Activated naive CD4-positive, alpha-beta T cell treated with anti-CD3 and anti-CD28 coated beads, Interleukin-2, amount 50 U/mL, for 72 hours (primary cell): Measurements from ENCODE around the gene ULBP2. TPM values are rescaled to one million over a fixed set of nuclear protein-coding genes. Genes with fewer than 3 reads are reported as not detected.
A peak's percentile ranks its signal among the peaks of the same experiment; 100 is the strongest.
"Not testable (repeated sequence)": the region's sequence is repeated elsewhere in the genome, so short reads cannot be mapped to it uniquely, and the experiment has no call there.

ENCODE experiments used
- ATAC-seq, 2 donors: fragments of 150-1000 bp; cut with Tn5 transposase; 2 replicates each; pipeline ENCODE4 v1.10.0; 2021; ENCODE audit warnings: mild to moderate bottlenecking in 2 of 2, moderate library complexity in 2 of 2
- DNase-seq, 2 donors: peaks; one replicate each; pipeline ENCODE4 v3.0.0; 2021 to 2022; ENCODE audit warnings: low spot score in 2 of 2
- H3K27ac Mint-ChIP-seq, 2 donors: one replicate each; pipeline ENCODE4 v1.8.0; 2022; ENCODE audit warnings: mild to moderate bottlenecking in 2 of 2, mixed read lengths in 2 of 2
- H3K36me3 Mint-ChIP-seq, 2 donors: one replicate each; pipeline ENCODE4 v1.8.0; 2022; ENCODE audit warnings: mixed read lengths in 2 of 2
- H3K9me3 Mint-ChIP-seq, 2 donors: one replicate each; pipeline ENCODE4 v1.8.0; 2022; ENCODE audit warnings: mixed read lengths in 2 of 2
- total RNA-seq, 2 donors: library from RNA; stranded (reverse); gene quantifications; one replicate each; pipeline ENCODE4 v1.2.3, GENCODE V29; 2022

The ULBP2 gene
- total RNA-seq, 2 donors from 2014 or later, result 0.18 to 0.66 TPM

DNA sequence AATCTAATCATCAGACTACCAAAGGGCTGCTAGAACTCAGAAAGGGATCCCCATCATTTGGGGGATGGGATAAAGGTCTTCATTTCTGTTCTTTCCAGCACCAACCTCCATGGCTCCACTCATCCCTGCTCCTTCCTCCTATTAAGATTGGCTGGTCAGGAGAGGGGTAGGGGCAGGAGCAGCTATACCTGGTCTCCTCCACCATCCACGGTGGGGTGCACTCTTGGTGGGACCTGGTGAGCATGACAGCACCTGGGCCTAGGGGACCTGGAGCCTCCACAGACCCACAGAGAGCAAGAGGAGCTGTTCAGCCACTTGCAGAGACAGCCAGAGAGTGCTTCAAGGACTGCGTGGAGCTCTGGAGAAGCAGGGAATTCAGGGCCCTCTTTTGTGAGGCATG lies 6.1 kb upstream of the ULBP2 start:
- DNase-seq, result no peak
- peaks cover 0 to 4% of the 10 kb centered on the region in 2 donors for H3K36me3 Mint-ChIP-seq
- no peaks in the 10 kb centered on the region for H3K9me3 Mint-ChIP-seq
- no peak for ATAC-seq
- no peak overlapping the region for H3K27ac Mint-ChIP-seq

DNA sequence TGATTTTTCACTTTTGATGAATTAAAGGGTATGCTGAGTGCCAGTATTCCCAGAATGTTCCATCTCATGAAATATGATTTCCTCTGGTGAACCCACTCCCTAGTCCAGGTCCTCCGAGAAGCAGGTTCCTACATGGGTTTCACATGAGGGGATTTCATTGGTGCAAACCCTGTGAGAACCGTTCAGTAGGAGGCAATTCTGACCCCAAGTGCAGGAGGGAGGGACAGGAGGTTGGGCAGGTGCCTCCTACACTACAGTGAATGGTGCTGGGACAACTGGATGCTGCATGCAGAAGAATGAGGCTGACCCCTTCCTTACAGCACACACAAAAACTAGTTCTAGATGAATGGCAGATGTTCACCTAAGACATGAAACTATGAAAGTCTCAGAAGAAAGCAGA lies 5.1 kb upstream of the ULBP2 start:
- Mint-ChIP-seq H3K27ac (no peak overlapping the region), H3K36me3 (peaks cover 0 to 4% of the 10 kb centered on the region in 2 donors)
- no peak for ATAC-seq

GRCh38 chr6:149938013-149938570 lies 3.7 kb upstream of the ULBP2 start:
- H3K36me3 Mint-ChIP-seq, DNase-seq, H3K9me3 Mint-ChIP-seq: not testable (repeated sequence)
- peak overlapping the region in 1 of 2 donors; percentile 60 for H3K27ac Mint-ChIP-seq
- ATAC-seq, result peak in 1 of 2 donors; percentile 30

More for the DNA sequence above, 5.1 kb upstream of the ULBP2 start:
- DNase-seq, result no peak
- H3K9me3 Mint-ChIP-seq, result no peaks in the 10 kb centered on the region

DNA sequence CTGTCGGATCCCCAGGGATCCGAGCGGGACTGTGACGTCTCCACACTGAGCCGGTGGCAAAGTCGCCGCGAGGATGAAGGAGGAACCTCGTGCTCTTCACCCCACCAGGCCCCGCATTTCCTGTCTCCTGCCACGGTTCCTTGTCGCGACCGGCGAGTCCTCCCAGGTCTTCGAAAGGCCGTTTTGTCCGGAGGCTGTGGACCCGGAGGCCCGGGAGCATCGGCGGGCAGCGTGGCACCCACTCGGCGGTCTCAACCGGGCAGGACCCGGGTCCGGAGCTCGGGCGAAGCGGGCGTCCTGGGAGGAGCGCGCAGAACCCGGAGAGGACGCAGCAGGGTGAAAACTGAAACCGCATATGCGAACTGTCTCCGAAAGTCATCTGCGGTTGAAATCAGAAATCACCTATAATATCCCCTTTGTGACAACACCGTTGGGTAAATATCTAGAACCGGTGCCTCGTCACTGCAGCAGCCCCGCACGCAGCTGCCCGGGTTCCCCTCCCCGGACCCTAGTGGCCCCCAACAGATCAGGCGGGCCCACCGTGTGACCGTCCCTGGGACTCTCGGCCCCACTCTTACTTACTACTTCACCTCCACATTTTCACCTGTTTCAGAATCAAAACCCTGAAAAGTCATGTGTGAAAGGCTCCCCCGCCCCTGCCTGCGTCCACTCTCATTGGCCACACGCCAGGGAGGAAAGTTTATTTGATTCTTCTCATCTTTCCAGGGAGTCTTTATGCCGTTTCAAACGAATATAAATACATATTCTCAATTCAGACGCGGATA lies 3.1 kb upstream of the ULBP2 start:
- peak in 1 of 2 donors; percentile 69 for DNase-seq
- H3K9me3 Mint-ChIP-seq, result no peaks in the 10 kb centered on the region
- ATAC-seq, result peak; percentile 34 to 63
- H3K27ac Mint-ChIP-seq, result peak overlapping the region; percentile 9 to 60
- H3K36me3 Mint-ChIP-seq, result peaks cover 0 to 4% of the 10 kb centered on the region in 2 donors

DNA sequence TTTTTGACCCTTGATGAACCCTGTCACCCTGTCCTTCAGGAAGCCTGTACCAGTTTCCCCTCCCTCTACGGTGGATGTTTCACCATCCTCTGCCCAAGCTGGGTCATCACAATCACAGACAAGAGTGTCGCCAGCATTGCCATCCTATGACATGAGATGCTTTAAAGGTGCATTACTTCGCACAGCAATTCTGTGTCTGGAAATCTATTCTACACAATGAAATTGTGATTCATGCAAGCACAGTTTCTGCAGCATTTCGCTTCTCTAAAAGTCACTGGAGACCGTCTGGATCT lies 2.5 kb upstream of the ULBP2 start:
- no peak for DNase-seq
- no peaks in the 10 kb centered on the region for H3K9me3 Mint-ChIP-seq
- ATAC-seq, result no peak
- peak overlapping the region; percentile 9 to 60 for H3K27ac Mint-ChIP-seq
- peaks cover 0 to 4% of the 10 kb centered on the region in 2 donors for H3K36me3 Mint-ChIP-seq

DNA sequence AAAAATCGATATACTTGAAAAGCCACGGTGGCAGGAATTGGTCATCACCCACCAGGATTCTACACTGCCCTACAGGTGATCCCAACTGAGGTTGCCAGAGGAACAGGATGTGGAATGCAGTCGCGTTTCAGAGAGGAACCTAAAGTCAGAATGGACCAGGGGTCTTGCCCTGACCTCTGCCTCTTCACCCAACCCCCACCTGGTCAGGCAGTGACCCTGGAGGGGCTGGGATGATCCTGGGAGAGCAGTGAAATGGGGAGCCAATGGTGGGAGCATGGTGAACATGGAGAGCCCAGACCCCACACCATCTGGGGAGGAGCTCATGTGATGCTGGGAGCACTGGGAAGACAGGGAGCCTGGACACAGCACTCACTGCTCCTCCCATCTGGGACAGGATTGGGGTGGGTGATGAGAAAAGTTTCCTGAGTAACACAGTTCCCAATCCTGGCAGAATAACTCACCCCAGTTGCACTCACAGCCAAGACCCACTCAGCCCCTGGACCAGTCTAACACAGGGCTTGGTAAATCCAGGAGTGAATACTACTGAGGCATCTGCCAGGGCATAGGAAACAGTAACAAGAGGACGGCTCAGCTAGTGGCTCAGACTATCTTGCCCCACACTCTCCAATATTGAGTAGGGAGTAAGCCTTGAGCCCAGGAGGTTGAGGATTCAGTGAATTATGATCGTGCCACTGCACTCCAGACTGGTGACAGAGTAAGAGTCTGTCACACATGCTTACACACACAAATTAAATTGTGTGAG lies 1.7 kb upstream of the ULBP2 start:
- H3K9me3 Mint-ChIP-seq, result no peaks in the 10 kb centered on the region
- DNase-seq (no peak), ATAC-seq (no peak)
- no peak overlapping the region for H3K27ac Mint-ChIP-seq
- H3K36me3 Mint-ChIP-seq, result peaks cover 0 to 4% of the 10 kb centered on the region in 2 donors

DNA sequence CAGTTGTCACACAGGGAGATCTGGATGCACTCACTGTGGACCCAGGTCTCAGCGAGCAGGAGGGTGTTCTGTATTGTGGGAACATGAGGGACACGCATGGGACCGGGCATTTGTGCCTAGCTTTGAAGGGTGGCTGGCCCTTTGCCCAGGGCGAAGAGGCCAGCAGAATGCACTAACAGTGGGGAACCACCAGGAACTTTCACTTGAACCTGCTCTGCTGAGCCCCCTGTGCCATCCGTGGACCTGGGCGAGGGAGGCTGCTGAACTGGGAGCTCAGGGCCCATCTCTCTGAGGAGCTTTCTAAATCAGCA lies 1.2 kb upstream of the ULBP2 start:
- Mint-ChIP-seq H3K9me3 (no peaks in the 10 kb centered on the region), H3K36me3 (peaks cover 0 to 4% of the 10 kb centered on the region in 2 donors), H3K27ac (no peak overlapping the region)
- ATAC-seq (no peak), DNase-seq (no peak)

DNA sequence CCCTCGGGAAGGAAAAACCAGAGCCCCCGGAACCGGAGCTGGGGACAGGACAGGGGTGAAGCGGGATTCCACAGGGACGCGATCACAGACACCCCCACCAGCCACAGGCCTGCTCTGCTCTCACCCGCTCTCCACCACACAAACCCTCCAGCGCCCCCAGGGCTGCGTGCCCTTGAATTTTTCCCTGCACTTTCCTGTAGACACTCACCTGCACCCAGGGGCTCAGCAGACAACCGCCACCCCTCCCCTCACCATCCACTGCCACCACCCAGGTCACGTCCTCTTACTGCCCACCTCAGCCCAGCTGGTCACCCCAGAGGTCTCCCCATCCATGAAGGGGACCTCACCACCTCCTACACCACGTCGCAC lies 631 bp downstream of the ULBP2 start:
- H3K27ac Mint-ChIP-seq, result no peak overlapping the region
- H3K36me3 Mint-ChIP-seq, result peaks cover 0 to 4% of the 10 kb centered on the region in 2 donors
- peak in 1 of 2 donors; percentile 52 for DNase-seq
- H3K9me3 Mint-ChIP-seq, result no peaks in the 10 kb centered on the region
- no peak for ATAC-seq

GRCh38 chr6:149943321-149943720 lies 1.5 kb downstream of the ULBP2 start:
- H3K27ac Mint-ChIP-seq, DNase-seq, H3K36me3 Mint-ChIP-seq, H3K9me3 Mint-ChIP-seq, ATAC-seq: not testable (repeated sequence)

DNA sequence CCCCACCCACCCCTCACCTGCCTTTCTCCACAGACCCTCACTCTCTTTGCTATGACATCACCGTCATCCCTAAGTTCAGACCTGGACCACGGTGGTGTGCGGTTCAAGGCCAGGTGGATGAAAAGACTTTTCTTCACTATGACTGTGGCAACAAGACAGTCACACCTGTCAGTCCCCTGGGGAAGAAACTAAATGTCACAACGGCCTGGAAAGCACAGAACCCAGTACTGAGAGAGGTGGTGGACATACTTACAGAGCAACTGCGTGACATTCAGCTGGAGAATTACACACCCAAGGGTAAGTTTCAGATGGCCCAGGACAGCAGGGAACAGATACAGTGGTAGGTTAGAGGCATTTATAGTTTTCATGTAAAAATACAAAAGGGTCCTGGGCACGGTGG lies 3.5 kb downstream of the ULBP2 start:
- ATAC-seq, result not testable (repeated sequence)

DNA sequence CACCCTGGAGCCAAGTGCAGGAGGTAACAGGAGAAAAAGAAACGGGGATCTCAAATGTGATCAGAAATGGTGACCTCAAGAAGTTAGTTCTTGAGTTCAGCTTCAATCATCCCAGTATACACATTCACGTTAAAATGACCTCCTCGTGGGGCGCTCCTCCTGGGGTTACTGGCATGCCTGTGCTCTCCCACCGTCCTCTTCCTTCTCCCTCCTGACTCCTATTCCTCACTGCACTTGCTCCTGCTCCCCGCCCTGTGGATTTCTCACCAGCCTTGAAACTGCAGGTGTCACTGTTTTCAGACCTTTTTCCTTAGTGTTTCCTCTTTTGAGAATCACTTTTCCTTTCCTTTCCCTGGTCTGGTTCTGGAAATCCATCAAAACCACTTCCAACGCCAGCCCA lies 4.8 kb downstream of the ULBP2 start:
- H3K9me3 Mint-ChIP-seq, H3K36me3 Mint-ChIP-seq, ATAC-seq, DNase-seq, H3K27ac Mint-ChIP-seq: not testable (repeated sequence)

More for the DNA sequence above, 3.5 kb downstream of the ULBP2 start:
- H3K27ac Mint-ChIP-seq, H3K9me3 Mint-ChIP-seq, H3K36me3 Mint-ChIP-seq, DNase-seq: not testable (repeated sequence)

DNA sequence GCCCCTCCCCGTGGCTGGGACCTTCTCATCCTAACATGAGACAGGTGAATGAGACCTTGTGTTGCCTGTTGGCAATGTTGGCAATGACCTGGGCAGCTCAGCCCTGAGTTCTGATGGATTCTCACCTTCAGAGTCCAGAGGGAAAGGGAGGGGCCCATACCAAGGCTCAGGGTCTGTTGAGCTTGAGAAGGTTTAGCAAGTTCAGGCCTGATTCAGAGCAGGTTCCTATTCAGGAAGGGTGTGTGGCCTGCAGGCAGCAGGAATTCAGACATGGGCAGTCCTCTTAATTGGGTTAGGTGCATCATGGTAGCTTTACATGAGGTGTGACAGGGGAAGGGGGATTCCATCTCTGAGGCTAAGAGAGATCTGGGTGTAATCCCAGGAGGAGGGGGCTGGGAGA lies 5.7 kb downstream of the ULBP2 start:
- not testable (repeated sequence) for H3K36me3 Mint-ChIP-seq

DNA sequence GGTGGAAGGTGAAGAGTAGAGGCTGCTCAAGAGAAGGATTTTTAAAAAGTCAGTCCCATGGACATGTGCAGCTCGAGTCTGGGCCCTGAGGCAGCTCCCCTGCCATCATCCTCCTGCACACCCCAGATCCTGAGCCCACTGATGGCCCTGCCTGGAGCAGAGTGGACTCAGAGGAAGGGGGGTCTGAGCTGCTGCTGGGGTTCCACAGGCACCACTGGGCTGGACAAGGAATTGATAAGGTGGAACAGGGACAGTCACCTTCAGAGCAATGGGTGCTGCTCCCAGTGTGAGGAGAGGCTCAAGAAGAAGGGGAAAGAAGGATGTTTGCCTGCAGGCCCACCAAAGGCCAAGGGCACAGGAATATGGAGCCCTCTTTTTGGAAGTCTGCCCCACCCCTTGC lies 6.2 kb downstream of the ULBP2 start:
- H3K27ac Mint-ChIP-seq, result no peak overlapping the region
- no peaks in the 10 kb centered on the region for H3K9me3 Mint-ChIP-seq
- DNase-seq, result no peak
- ATAC-seq, result no peak
- no peaks in the 10 kb centered on the region for H3K36me3 Mint-ChIP-seq

More for the DNA sequence above, 5.7 kb downstream of the ULBP2 start:
- ATAC-seq, H3K27ac Mint-ChIP-seq, H3K9me3 Mint-ChIP-seq, DNase-seq: not testable (repeated sequence)

GRCh38 chr6:149948616-149949015 lies 6.8 kb downstream of the ULBP2 start:
- Mint-ChIP-seq H3K27ac (no peak overlapping the region), H3K36me3 (no peaks in the 10 kb centered on the region), H3K9me3 (no peaks in the 10 kb centered on the region)
- DNase-seq, result no peak
- no peak for ATAC-seq

GRCh38 chr6:149950423-149950822 lies 8.6 kb downstream of the ULBP2 start:
- ATAC-seq (no peak), DNase-seq (no peak)
- Mint-ChIP-seq H3K9me3 (no peaks in the 10 kb centered on the region), H3K36me3 (peaks cover 5% of the 10 kb centered on the region in 2 donors), H3K27ac (no peak overlapping the region)

- no peak for DNase-seq
- Mint-ChIP-seq H3K27ac (no peak overlapping the region), H3K36me3 (peaks cover 5 to 6% of the 10 kb centered on the region in 2 donors), H3K9me3 (no peaks in the 10 kb centered on the region)
- ATAC-seq, result no peak
Measured at GRCh38 chr6:149951096-149951495, 9.3 kb downstream of the ULBP2 start.

- H3K36me3 Mint-ChIP-seq, result peaks cover 5 to 6% of the 10 kb centered on the region in 2 donors
- H3K9me3 Mint-ChIP-seq, result no peaks in the 10 kb centered on the region
- DNase-seq (no peak), ATAC-seq (no peak)
- no peak overlapping the region for H3K27ac Mint-ChIP-seq
Measured at GRCh38 chr6:149951626-149952025, 9.8 kb downstream of the ULBP2 start.
